Gastroesophageal sphincter (tissue), 3 donors: ENCODE measurements around the gene TXNL4B.

Experiments used
- POLR2AphosphoS5 ChIP-seq: sonication (generic); formaldehyde crosslinking; IDR thresholded peaks from one replicate; pipeline ENCODE4 v1.6.1; 2017; ENCODE audit warnings: antibody characterized with exemption
- TF ChIP-seq, protein P1 (sequence below), 4 experiments: fragments of 200-600 bp in 2 of 4; fragments of 450-650 bp in 2 of 4; sonication (generic) in 1 of 4; IDR thresholded peaks; one replicate each; pipeline ENCODE4 v1.5.1; 2017 to 2019; ENCODE audit warnings: antibody characterized with exemption in 4 of 4, mild to moderate bottlenecking in 2 of 4, moderate library complexity in 2 of 4

DNA sequence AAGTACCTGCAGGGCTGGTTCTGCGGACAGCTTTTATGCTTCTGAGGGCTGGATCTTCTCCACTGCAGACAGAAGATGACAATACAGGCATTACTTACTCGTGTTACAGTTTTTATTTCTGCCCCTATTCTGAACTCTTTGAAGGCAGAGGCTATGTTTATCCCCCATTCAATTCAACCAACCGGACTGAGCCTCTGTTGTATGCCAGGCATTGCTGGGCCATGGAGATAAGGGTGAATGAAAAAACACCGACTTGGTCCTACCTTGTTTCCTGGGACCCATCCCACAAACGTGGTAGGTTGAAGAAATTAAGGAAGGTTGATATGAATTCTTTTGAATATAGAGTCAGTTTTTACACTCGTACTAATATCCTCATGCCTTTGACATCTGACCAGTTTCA is 49.1 kb downstream of the TXNL4B start:
- TF ChIP-seq POLR2AphosphoS5, result no peak
- TF ChIP-seq, protein P1, sequence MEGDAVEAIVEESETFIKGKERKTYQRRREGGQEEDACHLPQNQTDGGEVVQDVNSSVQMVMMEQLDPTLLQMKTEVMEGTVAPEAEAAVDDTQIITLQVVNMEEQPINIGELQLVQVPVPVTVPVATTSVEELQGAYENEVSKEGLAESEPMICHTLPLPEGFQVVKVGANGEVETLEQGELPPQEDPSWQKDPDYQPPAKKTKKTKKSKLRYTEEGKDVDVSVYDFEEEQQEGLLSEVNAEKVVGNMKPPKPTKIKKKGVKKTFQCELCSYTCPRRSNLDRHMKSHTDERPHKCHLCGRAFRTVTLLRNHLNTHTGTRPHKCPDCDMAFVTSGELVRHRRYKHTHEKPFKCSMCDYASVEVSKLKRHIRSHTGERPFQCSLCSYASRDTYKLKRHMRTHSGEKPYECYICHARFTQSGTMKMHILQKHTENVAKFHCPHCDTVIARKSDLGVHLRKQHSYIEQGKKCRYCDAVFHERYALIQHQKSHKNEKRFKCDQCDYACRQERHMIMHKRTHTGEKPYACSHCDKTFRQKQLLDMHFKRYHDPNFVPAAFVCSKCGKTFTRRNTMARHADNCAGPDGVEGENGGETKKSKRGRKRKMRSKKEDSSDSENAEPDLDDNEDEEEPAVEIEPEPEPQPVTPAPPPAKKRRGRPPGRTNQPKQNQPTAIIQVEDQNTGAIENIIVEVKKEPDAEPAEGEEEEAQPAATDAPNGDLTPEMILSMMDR (IDR thresholded peaks at IDR 0.05), result no peak
